ENCODE results near the gene NRG2.

GRCh38 chr5:139849501-139849900 is 193.6 kb downstream of the NRG2 start:
- TF ChIP-seq, protein P1, sequence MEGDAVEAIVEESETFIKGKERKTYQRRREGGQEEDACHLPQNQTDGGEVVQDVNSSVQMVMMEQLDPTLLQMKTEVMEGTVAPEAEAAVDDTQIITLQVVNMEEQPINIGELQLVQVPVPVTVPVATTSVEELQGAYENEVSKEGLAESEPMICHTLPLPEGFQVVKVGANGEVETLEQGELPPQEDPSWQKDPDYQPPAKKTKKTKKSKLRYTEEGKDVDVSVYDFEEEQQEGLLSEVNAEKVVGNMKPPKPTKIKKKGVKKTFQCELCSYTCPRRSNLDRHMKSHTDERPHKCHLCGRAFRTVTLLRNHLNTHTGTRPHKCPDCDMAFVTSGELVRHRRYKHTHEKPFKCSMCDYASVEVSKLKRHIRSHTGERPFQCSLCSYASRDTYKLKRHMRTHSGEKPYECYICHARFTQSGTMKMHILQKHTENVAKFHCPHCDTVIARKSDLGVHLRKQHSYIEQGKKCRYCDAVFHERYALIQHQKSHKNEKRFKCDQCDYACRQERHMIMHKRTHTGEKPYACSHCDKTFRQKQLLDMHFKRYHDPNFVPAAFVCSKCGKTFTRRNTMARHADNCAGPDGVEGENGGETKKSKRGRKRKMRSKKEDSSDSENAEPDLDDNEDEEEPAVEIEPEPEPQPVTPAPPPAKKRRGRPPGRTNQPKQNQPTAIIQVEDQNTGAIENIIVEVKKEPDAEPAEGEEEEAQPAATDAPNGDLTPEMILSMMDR (conservative IDR thresholded peaks at IDR 0.05; ENCODE audit: low read depth, low read length): no peak
- TF ChIP-seq EZH2 (IDR thresholded peaks at IDR 0.05; ENCODE audit: low read length, unreplicated experiment): no peak

All from PC-3 (cell line).